ENCODE data around the gene NEDD4L. TPM values are rescaled to one million over a fixed set of nuclear protein-coding genes. Genes with fewer than 3 reads are reported as not detected.

NEDD4L gene
- total RNA-seq, 4 donors from 2014 or later = 22.7 to 39.9 (median 34.7) TPM

- Histone ChIP-seq H3K36me3 (no peaks in the 10 kb centered on the region), H3K27me3 (no peaks in the 10 kb centered on the region), H3K4me1 (peaks cover 5 to 23% (median 12%) of the 10 kb centered on the region in 4 donors), H3K27ac (replicated peaks in 1 of 4) (no peak overlapping the region), H3K4me3 (no peak overlapping the region), H3K9me3 (no peaks in the 10 kb centered on the region)
- DNase-seq (ENCODE audit: extremely low spot score) = peak; percentile 34
- intact Hi-C loops (cut with DNase I) = no loop called here
- TF ChIP-seq POLR2A (IDR thresholded peaks at IDR 0.05; ENCODE audit: low read depth) (no peak), POLR2AphosphoS5 (IDR thresholded peaks at IDR 0.05) (no peak), EP300 (IDR thresholded peaks at IDR 0.05) (no peak), CTCF (IDR thresholded peaks at IDR 0.05) (no peak)
- 84% methylated on average over 2 of the region's 2 CpGs for WGBS
Measured at GRCh38 chr18:58213440-58213839, 169.4 kb downstream of the NEDD4L start.

GRCh38 chr18:58215011-58215410 lies 171.0 kb downstream of the NEDD4L start:
- intact Hi-C loops (cut with DNase I) = no loop called here
- DNase-seq (ENCODE audit: extremely low spot score) = peak; percentile 14
- H3K36me3 ChIP-seq = no peaks in the 10 kb centered on the region
- TF ChIP-seq EP300 (IDR thresholded peaks at IDR 0.05) = no peak
- no peak for TF ChIP-seq POLR2AphosphoS5 (IDR thresholded peaks at IDR 0.05)
- no peak for TF ChIP-seq CTCF (IDR thresholded peaks at IDR 0.05)
- no peak for TF ChIP-seq POLR2A (IDR thresholded peaks at IDR 0.05; ENCODE audit: low read depth)
- no peak overlapping the region for H3K4me3 ChIP-seq
- peaks cover 0 to 18% (median 9%) of the 10 kb centered on the region in 4 donors for H3K4me1 ChIP-seq
- no peaks in the 10 kb centered on the region for H3K27me3 ChIP-seq
- 81% methylated on average over 6 of the region's 6 CpGs for WGBS
- no peaks in the 10 kb centered on the region for H3K9me3 ChIP-seq
- H3K27ac ChIP-seq (replicated peaks in 1 of 4) = no peak overlapping the region

- 55% methylated on average over 3 of the region's 3 CpGs for WGBS
- Histone ChIP-seq H3K27me3 (no peaks in the 10 kb centered on the region), H3K36me3 (no peaks in the 10 kb centered on the region), H3K27ac (replicated peaks in 1 of 4) (peak overlapping the region in 2 of 4 donors; percentile 13 to 14), H3K4me1 (peaks cover 0 to 18% (median 10%) of the 10 kb centered on the region in 4 donors), H3K9me3 (no peaks in the 10 kb centered on the region), H3K4me3 (no peak overlapping the region)
- TF ChIP-seq CTCF (IDR thresholded peaks at IDR 0.05) (no peak), EP300 (IDR thresholded peaks at IDR 0.05) (no peak), POLR2A (IDR thresholded peaks at IDR 0.05; ENCODE audit: low read depth) (no peak), POLR2AphosphoS5 (IDR thresholded peaks at IDR 0.05) (no peak)
- intact Hi-C loops (cut with DNase I) = no loop called here
- peak; percentile 68 for DNase-seq (ENCODE audit: extremely low spot score)
Measured at GRCh38 chr18:58216071-58216481, 172.1 kb downstream of the NEDD4L start.

GRCh38 chr18:58217052-58217451 lies 173.0 kb downstream of the NEDD4L start:
- DNase-seq (ENCODE audit: extremely low spot score) = no peak
- Histone ChIP-seq H3K9me3 (no peaks in the 10 kb centered on the region), H3K27me3 (no peaks in the 10 kb centered on the region), H3K4me1 (peaks cover 0 to 20% (median 13%) of the 10 kb centered on the region in 4 donors), H3K36me3 (no peaks in the 10 kb centered on the region), H3K27ac (replicated peaks in 1 of 4) (no peak overlapping the region), H3K4me3 (no peak overlapping the region)
- WGBS = 85% methylated on average over 3 of the region's 3 CpGs
- intact Hi-C loops (cut with DNase I) = no loop called here
- TF ChIP-seq POLR2A (IDR thresholded peaks at IDR 0.05; ENCODE audit: low read depth) (no peak), EP300 (IDR thresholded peaks at IDR 0.05) (no peak), CTCF (IDR thresholded peaks at IDR 0.05) (no peak), POLR2AphosphoS5 (IDR thresholded peaks at IDR 0.05) (no peak)

- H3K9me3 ChIP-seq = no peaks in the 10 kb centered on the region
- peaks cover 0 to 24% (median 13%) of the 10 kb centered on the region in 4 donors for H3K4me1 ChIP-seq
- H3K36me3 ChIP-seq = no peaks in the 10 kb centered on the region
- no peak overlapping the region for H3K27ac ChIP-seq (replicated peaks in 1 of 4)
- intact Hi-C loops (cut with DNase I) = no loop called here
- TF ChIP-seq POLR2A (IDR thresholded peaks at IDR 0.05; ENCODE audit: low read depth) (no peak), CTCF (IDR thresholded peaks at IDR 0.05) (no peak), EP300 (IDR thresholded peaks at IDR 0.05) (no peak), POLR2AphosphoS5 (IDR thresholded peaks at IDR 0.05) (no peak)
- H3K4me3 ChIP-seq = no peak overlapping the region
- WGBS = 77% methylated on average over 1 of the region's 1 CpG
- H3K27me3 ChIP-seq = no peaks in the 10 kb centered on the region
- DNase-seq (ENCODE audit: extremely low spot score) = no peak
Measured at GRCh38 chr18:58218117-58218516, 174.1 kb downstream of the NEDD4L start.

Data from esophagus muscularis mucosa (tissue), 4 donors.